ENCODE data around the gene ATP8A2.

GRCh38 chr13:25584087-25584486, 212.3 kb downstream of the ATP8A2 start:
- TF ChIP-seq POLR2AphosphoS5 (IDR thresholded peaks at IDR 0.05; ENCODE audit: borderline replicate concordance, low read depth, low read length) (no peak), EZH2 (IDR thresholded peaks at IDR 0.05) (no peak)
